GM20000 (cell line): ENCODE results near the gene ALDH3B2.

Source experiments
- DNase-seq: peaks from one replicate; pipeline ENCODE4 v3.0.0; 2012; ENCODE audit warnings: low spot score
- TF ChIP-seq, protein P1 (sequence below): IDR thresholded peaks from 2 replicates; pipeline ENCODE4 v1.5.1; 2012; ENCODE audit warnings: mild to moderate bottlenecking, control low read depth; ENCODE audit errors: extremely low read depth, missing control alignments

ALDH3B2 gene

DNA sequence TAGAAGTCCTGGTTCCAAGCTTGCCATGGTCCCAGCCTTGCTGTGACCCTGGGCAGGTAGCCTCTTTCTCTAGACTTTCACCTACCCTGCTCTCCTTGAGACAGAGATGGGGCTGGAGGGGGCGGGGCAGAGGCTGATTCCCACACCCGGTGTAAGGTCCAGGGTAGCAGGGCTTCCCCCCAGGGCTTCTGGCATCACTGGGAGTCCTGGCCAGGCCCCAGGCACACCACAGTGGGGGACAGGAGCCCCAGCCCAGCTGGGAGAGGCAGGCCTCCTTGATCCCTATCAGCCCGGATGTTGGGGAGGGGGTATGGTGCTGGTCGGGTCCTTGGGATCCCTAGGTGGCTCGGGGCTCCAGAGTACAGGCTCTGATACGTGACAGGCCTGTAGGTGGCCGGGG is 43.0 kb downstream of the ALDH3B2 start:
- no peak for DNase-seq
- TF ChIP-seq, protein P1, sequence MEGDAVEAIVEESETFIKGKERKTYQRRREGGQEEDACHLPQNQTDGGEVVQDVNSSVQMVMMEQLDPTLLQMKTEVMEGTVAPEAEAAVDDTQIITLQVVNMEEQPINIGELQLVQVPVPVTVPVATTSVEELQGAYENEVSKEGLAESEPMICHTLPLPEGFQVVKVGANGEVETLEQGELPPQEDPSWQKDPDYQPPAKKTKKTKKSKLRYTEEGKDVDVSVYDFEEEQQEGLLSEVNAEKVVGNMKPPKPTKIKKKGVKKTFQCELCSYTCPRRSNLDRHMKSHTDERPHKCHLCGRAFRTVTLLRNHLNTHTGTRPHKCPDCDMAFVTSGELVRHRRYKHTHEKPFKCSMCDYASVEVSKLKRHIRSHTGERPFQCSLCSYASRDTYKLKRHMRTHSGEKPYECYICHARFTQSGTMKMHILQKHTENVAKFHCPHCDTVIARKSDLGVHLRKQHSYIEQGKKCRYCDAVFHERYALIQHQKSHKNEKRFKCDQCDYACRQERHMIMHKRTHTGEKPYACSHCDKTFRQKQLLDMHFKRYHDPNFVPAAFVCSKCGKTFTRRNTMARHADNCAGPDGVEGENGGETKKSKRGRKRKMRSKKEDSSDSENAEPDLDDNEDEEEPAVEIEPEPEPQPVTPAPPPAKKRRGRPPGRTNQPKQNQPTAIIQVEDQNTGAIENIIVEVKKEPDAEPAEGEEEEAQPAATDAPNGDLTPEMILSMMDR: no peak

DNA sequence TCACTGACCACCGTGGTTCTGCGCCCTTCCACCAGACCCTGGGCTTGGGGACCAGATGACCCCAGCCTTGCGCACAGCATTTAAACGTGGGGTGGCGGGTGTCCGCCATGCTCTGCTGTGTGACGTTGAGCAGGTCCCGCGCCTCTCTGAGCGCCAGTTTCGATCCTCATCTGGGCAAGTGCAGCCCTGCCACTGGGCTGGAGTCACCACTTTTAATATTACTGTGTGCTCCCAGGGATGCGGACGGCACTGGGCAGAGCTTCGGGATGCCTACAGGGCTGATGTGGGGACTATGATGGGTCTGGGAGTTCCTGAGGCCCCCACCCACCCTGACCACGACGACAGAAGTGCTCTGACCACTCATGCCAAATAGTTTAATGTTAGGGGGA is 43.5 kb downstream of the ALDH3B2 start:
- no peak for DNase-seq
- TF ChIP-seq, protein P1: no peak

DNA sequence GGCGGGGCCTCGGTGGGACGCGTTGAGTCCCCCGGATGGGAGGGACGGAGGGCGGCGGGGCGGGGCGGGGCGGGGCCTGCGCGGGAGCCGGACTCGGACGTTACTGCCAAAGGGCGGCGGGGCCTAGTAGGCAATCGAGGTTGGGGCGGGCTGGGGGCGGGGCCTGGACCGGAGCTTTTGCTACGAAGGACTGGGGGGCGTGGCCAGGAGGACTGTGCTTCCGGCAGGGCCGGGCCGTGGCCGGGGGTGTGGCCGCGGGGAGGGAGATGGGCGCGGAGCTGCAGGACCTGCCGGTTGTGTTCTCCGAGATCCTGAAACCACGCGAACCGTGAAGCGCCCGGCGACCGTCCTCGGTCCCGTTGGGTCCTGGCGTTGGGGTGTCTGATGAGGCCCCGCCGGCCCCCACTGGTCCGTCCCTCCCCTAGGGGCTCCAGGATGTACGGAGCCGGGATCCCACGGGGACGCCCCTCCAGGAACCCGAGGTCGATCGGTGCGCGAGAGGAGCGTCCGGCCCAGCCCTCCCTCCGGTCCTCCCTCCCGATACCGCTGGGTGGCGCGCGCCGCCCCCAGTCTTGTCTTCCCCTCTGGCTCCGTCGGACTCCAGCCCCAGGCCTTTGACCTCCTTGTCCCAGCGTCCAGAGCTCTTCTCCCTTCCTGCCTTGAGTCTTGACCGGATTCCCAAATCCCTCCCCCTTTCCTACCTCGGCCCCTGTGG is 44.0 kb downstream of the ALDH3B2 start:
- TF ChIP-seq, protein P1: peak; percentile 60
- peak; percentile 100 for DNase-seq

DNA sequence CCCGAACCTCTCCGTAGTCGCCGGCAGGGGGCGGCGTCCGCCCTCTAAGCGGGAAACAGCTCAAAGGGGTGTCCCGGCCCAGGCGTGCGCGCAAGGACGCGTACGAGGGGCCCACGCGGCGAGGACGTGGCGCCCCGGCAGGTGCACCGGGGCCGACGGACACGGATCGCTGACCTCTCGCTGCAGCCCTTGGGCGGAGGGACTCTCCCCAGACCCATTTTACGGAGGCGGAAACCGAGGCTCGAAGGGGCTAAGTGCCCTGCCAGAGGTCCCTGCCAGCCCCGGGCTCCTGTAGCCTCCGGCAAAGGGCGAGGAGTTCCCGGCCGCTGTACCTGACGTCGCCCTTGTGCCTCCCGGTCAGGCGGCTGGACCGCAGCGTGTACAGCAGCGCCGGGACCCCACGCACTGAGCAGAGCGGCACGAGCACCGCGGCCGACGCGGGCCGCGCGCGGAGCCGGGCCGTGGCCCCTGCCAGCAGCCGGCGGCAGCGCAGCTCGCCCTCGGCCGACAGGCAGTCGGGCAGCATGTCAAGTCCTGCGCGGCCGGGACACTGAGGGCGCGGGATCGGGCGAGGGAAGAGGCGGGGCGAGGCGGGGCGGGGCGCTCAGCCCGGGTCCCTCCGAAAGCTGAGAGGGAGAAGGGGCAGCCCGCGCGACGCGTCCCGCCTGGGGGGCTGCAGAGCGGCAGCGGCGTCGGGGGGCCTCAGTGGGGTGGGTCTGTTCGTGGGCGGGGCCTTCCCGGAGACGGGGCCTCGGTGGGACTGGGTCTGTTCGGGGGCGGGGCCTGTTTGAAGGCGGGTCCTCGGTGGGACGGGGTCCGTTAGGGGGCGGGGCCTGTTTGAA is 44.8 kb downstream of the ALDH3B2 start, which contains the start of gene NUDT8:
NUDT8 (minus strand) TSS at position 552 of the 842 bp plus-strand sequence; CDS start at position 526, 26 bp downstream.
- TF ChIP-seq, protein P1: peak; percentile 74
- peak; percentile 90 for DNase-seq

DNA sequence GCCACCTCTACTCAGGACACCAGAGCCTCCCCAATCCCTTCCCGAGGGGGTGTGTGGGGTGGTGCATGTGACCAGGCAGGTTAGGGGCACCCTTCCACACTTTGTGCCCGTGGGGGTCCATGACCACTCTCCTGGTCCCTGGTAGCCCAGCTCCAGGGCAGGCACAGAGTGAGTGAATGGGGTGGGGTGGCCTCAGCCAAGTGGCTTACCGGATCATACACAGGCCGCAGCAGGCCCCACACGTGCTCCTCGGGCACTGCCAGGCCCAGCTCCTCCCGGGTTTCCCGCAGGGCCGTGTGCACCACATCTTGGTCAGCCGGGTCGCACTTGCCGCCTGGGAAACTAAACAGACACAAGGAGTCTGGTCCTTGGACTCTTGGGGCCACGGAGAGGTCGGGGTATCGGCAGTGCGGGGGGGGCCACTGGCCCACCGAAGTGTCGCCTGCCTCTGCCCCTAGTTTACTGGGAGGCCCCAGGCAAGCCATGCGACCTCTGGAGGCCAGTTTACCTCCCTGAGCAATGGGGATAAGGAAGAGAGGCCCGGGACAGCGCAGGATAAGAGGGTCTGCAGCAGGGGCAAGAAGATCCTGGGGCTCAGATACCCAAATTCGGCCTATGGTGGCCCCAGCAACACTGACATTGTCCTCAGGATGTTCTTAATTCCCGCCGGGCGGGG is 45.6 kb downstream of the ALDH3B2 start:
- no peak for DNase-seq
- TF ChIP-seq, protein P1: no peak

DNA sequence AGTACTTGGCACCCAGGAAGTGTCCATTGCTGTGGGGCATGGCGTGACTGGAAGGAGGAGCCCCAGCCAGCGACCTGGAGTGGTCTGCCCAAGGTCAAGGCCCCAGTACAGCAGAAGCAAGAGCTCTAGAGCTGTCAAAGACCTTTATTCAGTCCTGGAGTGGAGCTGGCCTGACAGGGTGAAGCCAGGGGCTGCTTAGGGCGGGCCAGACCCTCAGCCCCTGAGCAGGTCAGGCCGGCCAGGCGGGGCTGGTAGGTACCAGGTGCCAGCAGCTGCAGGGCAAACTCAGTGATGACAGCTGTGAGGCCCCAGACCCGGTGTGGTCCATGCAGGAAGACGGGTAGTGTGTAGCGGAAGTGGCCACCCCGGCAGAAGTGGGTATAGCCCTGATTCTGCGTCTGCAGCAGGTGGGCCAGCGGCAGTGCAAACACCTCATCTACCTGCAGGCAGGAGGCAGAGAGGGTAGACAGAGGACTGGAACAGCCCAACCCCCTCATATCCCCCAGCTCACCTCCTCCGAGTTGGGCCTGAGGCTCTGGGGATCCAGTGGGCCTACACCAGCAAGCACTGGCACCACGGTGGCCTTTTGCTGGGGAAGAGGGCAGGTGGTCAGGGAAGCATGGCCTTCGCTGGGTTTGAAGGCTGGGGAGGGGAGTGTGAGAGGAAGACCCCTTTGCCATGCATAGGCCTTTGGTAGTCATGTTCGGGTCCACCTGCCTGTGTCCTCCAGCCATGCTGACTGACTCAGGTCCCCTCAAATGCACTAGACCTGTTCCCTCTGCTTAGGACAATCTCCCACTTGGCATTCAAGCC is 46.4 kb downstream of the ALDH3B2 start:
- DNase-seq: no peak
- TF ChIP-seq, protein P1: no peak
